GM12873 (cell line): ENCODE data around the gene PLCD1.

ENCODE experiments used
- CTCF ChIP-seq: IDR thresholded peaks from 2 replicates; pipeline ENCODE4 v1.5.1; 2012; ENCODE audit warnings: low read depth, mild to moderate bottlenecking, moderate library complexity, low read length, control low read depth; ENCODE audit not compliant: insufficient read depth; ENCODE audit errors: missing control alignments

The PLCD1 gene

GRCh38 chr3:38021196-38021595 is 8.2 kb downstream of the PLCD1 start:
- TF ChIP-seq CTCF, result no peak

GRCh38 chr3:38020342-38020726 is 9.1 kb downstream of the PLCD1 start:
- TF ChIP-seq CTCF, result no peak

- no peak for TF ChIP-seq CTCF
Observed at GRCh38 chr3:38019658-38020341, 9.6 kb downstream of the PLCD1 start.

- TF ChIP-seq CTCF, result no peak
Observed at GRCh38 chr3:38018296-38019266, 10.9 kb downstream of the PLCD1 start.

GRCh38 chr3:38017445-38018295 is 11.8 kb downstream of the PLCD1 start:
- TF ChIP-seq CTCF, result no peak

- TF ChIP-seq CTCF, result no peak
Observed at GRCh38 chr3:38016847-38017444, 12.5 kb downstream of the PLCD1 start.
